B cell (primary cell): ENCODE measurements around the gene SLC9A9. TPM values are rescaled to one million over a fixed set of nuclear protein-coding genes. Genes with fewer than 3 reads are reported as not detected.

Experiments
- ATAC-seq: fragments of 200-7000 bp; cut with Tn5 transposase; one replicate; pipeline ENCODE4 v1.10.0; 2021; ENCODE audit warnings: low read depth, mild to moderate bottlenecking, moderate number of reproducible peaks, moderate library complexity
- CTCF ChIA-PET: fragments of 350-600 bp; sonication (Branson Sonifier 250); formaldehyde crosslinking; loops from one replicate; lab custom pipeline; 2021; ENCODE audit warnings: antibody characterized with exemption, inconsistent platforms; lab: Charles Lee
- POLR2A ChIA-PET: fragments of 350-600 bp; sonication (Branson Sonifier 250); formaldehyde crosslinking; loops from one replicate; lab custom pipeline; 2021; ENCODE audit warnings: antibody characterized with exemption; lab: Charles Lee
- DNase-seq: peaks from one replicate; pipeline ENCODE4 v3.0.0; 2013
- H2AFZ ChIP-seq: 2 replicates; pipeline ENCODE4 v1.6.1; 2012; ENCODE audit warnings: mild to moderate bottlenecking, low read depth, low read length; ENCODE audit not compliant: insufficient read depth, poor library complexity, severe bottlenecking
- H3K27ac ChIP-seq, 2 donors: 1 replicate in 1 of 2; 2 replicates in 1 of 2; pipeline ENCODE4 v1.5.1; 2012 to 2013; ENCODE audit warnings: low read length in 2 of 2, mild to moderate bottlenecking in 2 of 2, moderate library complexity in 1 of 2
- H3K27me3 ChIP-seq, 4 experiments: fragments of 200-600 bp in 1 of 4; sonication (generic) in 1 of 4; replicated peaks in 1 of 4; 1 replicate in 2 of 4; 2 replicates in 2 of 4; pipeline versions ENCODE4 v1.6.1 to v1.7.0; 2013 to 2016; ENCODE audit warnings: low read length in 3 of 4, mild to moderate bottlenecking in 2 of 4, mixed read lengths in 1 of 4, moderate library complexity in 1 of 4; ENCODE audit not compliant: insufficient read depth in 4 of 4, control insufficient read depth in 3 of 4; ENCODE audit errors: control extremely low read depth in 1 of 4
- H3K36me3 ChIP-seq, 2 experiments: replicated peaks in 1 of 2; 1 replicate in 1 of 2; 2 replicates in 1 of 2; pipeline versions ENCODE4 v1.6.1 to v1.7.1; 2013; ENCODE audit warnings: low read length in 1 of 2; ENCODE audit not compliant: insufficient read depth in 2 of 2, control insufficient read depth in 1 of 2; ENCODE audit errors: control extremely low read depth in 1 of 2, extremely low read depth in 1 of 2
- H3K4me1 ChIP-seq, 2 donors: fragments of 200-600 bp in 1 of 2; sonication (generic) in 1 of 2; 1 replicate in 1 of 2; 2 replicates in 1 of 2; pipeline versions ENCODE4 v1.5.1 to v1.6.1; 2013 to 2017; ENCODE audit warnings: low read length in 2 of 2; ENCODE audit not compliant: control insufficient read depth in 2 of 2, insufficient read depth in 2 of 2
- H3K4me2 ChIP-seq: replicated peaks from 2 replicates; pipeline ENCODE3; 2012; ENCODE audit warnings: mild to moderate bottlenecking, low read depth, low read length; ENCODE audit not compliant: poor library complexity, severe bottlenecking
- H3K4me3 ChIP-seq, 5 experiments: fragments of 200-600 bp in 1 of 5; sonication (generic) in 1 of 5; 1 replicate in 3 of 5; 2 replicates in 2 of 5; pipeline versions ENCODE4 v1.5.1 to v1.7.0; 2011 to 2016; ENCODE audit warnings: low read length in 4 of 5, mild to moderate bottlenecking in 4 of 5, low read depth in 2 of 5, control low read depth in 1 of 5, moderate library complexity in 1 of 5; ENCODE audit not compliant: insufficient read depth in 1 of 5; ENCODE audit errors: control extremely low read depth in 1 of 5, extremely low read depth in 1 of 5
- H3K79me2 ChIP-seq: fragments of 200-600 bp; sonication (generic); one replicate; pipeline ENCODE4 v1.6.0; 2016; ENCODE audit warnings: low read length; ENCODE audit not compliant: control insufficient read depth, insufficient read depth
- H3K9ac ChIP-seq: fragments of 200-600 bp; sonication (generic); 2 replicates; pipeline ENCODE4 v1.6.1; 2017; ENCODE audit warnings: mild to moderate bottlenecking, low read length, moderate library complexity
- H3K9me3 ChIP-seq, 3 donors: one replicate each; pipeline versions ENCODE4 v1.6.1 to v1.7.1; 2013; ENCODE audit warnings: low read length in 2 of 3; ENCODE audit not compliant: control insufficient read depth in 2 of 3, insufficient read depth in 1 of 3; ENCODE audit errors: control extremely low read depth in 1 of 3
- H4K20me1 ChIP-seq: 2 replicates; pipeline ENCODE4 v1.6.0; 2012; ENCODE audit warnings: mild to moderate bottlenecking, low read length; ENCODE audit not compliant: insufficient read depth, control insufficient read depth, poor library complexity, severe bottlenecking
- H3K27ac Mint-ChIP-seq: one replicate; pipeline ENCODE4 v1.8.0; 2021; ENCODE audit warnings: mixed read lengths
- H3K27me3 Mint-ChIP-seq: one replicate; pipeline ENCODE4 v1.8.0; 2021; ENCODE audit warnings: mixed read lengths
- H3K4me1 Mint-ChIP-seq: one replicate; pipeline ENCODE4 v1.8.0; 2021; ENCODE audit warnings: mixed read lengths
- H3K4me3 Mint-ChIP-seq: one replicate; pipeline ENCODE4 v1.8.0; 2021; ENCODE audit warnings: mixed read lengths
- H3K9me3 Mint-ChIP-seq: one replicate; pipeline ENCODE4 v1.8.0; 2022; ENCODE audit warnings: mixed read lengths; ENCODE audit not compliant: insufficient read depth
- EZH2 ChIP-seq: IDR thresholded peaks from 2 replicates; pipeline ENCODE4 v1.6.1; 2012; ENCODE audit warnings: borderline replicate concordance, low read depth, mild to moderate bottlenecking, moderate library complexity, low read length; ENCODE audit not compliant: insufficient read depth, poor library complexity, severe bottlenecking
- WGBS: methylation state at CpG from one replicate; pipeline ENCODE4 v1.1.5; 2013; ENCODE audit warnings: missing lambda C conversion rate; ENCODE audit not compliant: insufficient coverage; 5-methylcytosine and 5-hydroxymethylcytosine counted together
- intact Hi-C: fragments of 100-400 bp; cut with micrococcal nuclease; formaldehyde crosslinking; loops from one replicate; pipeline ENCODE4 v1.10.0; 2022
- polyA plus RNA-seq: library from polyadenylated mRNA; depleted of rRNA; stranded (reverse); fragments of >200 nt; gene quantifications from 2 replicates; pipeline ENCODE4 v1.2.3, GENCODE V29; 2012
- total RNA-seq, 2 donors: library from RNA; stranded (reverse); fragments of 120-200 nt in 1 of 2; gene quantifications; 1 replicate in 1 of 2; 2 replicates in 1 of 2; pipeline versions ENCODE4 v1.2.3 to v1.2.4, GENCODE V29; 2013 to 2022
- TF ChIP-seq, protein P1 (sequence below): fragments of 200-600 bp; IDR thresholded peaks from one replicate; pipeline ENCODE4 v1.8.0; 2022; ENCODE audit warnings: antibody characterized with exemption, mild to moderate bottlenecking

SLC9A9 gene
- total and polyA plus RNA-seq, 2 donors (not counting 1 experiment from before 2014, with no cell fraction given): 7.7 to 17.3 TPM

DNA sequence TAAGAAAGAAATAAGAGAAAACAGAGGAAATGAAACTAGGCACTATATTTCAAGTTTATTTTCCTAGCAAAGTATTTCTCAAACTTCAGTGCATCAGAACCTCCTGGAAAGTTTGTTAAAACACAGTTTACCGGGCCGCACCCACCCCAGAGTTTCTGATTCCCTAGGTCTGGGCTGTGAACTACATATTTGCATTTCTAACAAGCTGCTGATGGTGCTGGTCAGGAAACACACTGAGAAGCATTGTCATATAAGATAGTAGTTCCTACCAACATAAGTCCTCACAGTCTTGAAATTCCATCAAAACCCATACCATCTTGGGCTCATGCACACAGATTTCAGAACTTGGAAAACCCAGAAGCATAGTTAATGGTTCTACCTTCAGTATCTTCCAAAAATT, 8.3 kb downstream of the SLC9A9 start:
- ChIA-PET CTCF (no interaction called here), POLR2A (no interaction called here)
- ATAC-seq (no peak), DNase-seq (no peak)
- H3K4me1 ChIP-seq: peaks cover 10 to 13% of the 10 kb centered on the region in 2 donors
- no peak overlapping the region for H2AFZ ChIP-seq
- Mint-ChIP-seq H3K4me1 (peaks cover 28% of the 10 kb centered on the region), H3K9me3 (no peaks in the 10 kb centered on the region), H3K27me3 (no peaks in the 10 kb centered on the region), H3K4me3 (no peak overlapping the region), H3K27ac (no peak overlapping the region)
- no peak for TF ChIP-seq EZH2
- TF ChIP-seq, protein P1, sequence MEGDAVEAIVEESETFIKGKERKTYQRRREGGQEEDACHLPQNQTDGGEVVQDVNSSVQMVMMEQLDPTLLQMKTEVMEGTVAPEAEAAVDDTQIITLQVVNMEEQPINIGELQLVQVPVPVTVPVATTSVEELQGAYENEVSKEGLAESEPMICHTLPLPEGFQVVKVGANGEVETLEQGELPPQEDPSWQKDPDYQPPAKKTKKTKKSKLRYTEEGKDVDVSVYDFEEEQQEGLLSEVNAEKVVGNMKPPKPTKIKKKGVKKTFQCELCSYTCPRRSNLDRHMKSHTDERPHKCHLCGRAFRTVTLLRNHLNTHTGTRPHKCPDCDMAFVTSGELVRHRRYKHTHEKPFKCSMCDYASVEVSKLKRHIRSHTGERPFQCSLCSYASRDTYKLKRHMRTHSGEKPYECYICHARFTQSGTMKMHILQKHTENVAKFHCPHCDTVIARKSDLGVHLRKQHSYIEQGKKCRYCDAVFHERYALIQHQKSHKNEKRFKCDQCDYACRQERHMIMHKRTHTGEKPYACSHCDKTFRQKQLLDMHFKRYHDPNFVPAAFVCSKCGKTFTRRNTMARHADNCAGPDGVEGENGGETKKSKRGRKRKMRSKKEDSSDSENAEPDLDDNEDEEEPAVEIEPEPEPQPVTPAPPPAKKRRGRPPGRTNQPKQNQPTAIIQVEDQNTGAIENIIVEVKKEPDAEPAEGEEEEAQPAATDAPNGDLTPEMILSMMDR: no peak
- H3K4me2 ChIP-seq: no peak overlapping the region
- no peaks in the 10 kb centered on the region for H3K36me3 ChIP-seq
- H4K20me1 ChIP-seq: no peaks in the 10 kb centered on the region
- H3K27me3 ChIP-seq: no peaks in the 10 kb centered on the region
- H3K9ac ChIP-seq: no peak overlapping the region
- peaks cover 7% of the 10 kb centered on the region for H3K79me2 ChIP-seq
- H3K27ac ChIP-seq: no peak overlapping the region
- intact Hi-C loops: no loop called here
- WGBS: no CpG with 5 or more reads among the region's 2 CpGs
- no peak overlapping the region for H3K4me3 ChIP-seq
- H3K9me3 ChIP-seq: no peaks in the 10 kb centered on the region

DNA sequence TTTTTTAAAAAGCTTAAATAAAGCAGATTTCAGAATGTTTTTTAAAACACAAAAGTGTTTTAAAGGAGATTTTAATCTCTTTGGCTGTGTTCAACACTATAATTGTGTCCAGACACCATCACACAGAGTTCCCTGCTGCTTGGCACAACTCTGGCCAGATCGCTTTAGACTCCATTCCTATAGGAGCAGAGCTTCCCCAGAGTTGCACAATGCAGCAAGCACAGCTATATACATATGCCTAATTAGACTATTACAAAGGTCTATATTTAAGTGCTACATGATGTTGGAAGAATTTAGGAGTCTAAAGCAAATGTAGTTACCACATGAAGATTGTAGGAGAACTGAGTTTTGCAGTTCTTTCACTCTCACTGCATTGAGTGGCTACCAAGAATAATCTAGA, 11.2 kb downstream of the SLC9A9 start:
- Mint-ChIP-seq H3K4me3 (no peak overlapping the region), H3K9me3 (no peaks in the 10 kb centered on the region), H3K27ac (no peak overlapping the region), H3K4me1 (peaks cover 27% of the 10 kb centered on the region), H3K27me3 (no peaks in the 10 kb centered on the region)
- ChIA-PET POLR2A (no interaction called here), CTCF (interaction anchor here (0.9 kb wide), 1 partner anchor 48 kb away, joined by 3 read pairs; no protein-coding TSS in a partner anchor)
- no CpG with 5 or more reads among the region's 1 CpG for WGBS
- intact Hi-C loops: no loop called here
- no peak overlapping the region for H3K4me2 ChIP-seq
- no peaks in the 10 kb centered on the region for H3K36me3 ChIP-seq
- DNase-seq: no peak
- no peak for TF ChIP-seq EZH2
- TF ChIP-seq, protein P1: no peak
- H2AFZ ChIP-seq: no peak overlapping the region
- H4K20me1 ChIP-seq: no peaks in the 10 kb centered on the region
- H3K4me1 ChIP-seq: peaks cover 10 to 19% of the 10 kb centered on the region in 2 donors
- no peak for ATAC-seq
- peaks cover 7% of the 10 kb centered on the region for H3K79me2 ChIP-seq
- no peak overlapping the region for H3K27ac ChIP-seq
- no peaks in the 10 kb centered on the region for H3K27me3 ChIP-seq
- no peak overlapping the region for H3K4me3 ChIP-seq
- H3K9ac ChIP-seq: no peak overlapping the region
- no peaks in the 10 kb centered on the region for H3K9me3 ChIP-seq
